Measurements from ENCODE around the gene ZNF608. TPM values are rescaled to one million over a fixed set of nuclear protein-coding genes. Genes with fewer than 3 reads are reported as not detected.

Gene ZNF608
- total and polyA plus RNA-seq, 4 donors, result 1.4 to 7.6 (median 3.2) TPM

GRCh38 chr5:124701016-124701415 lies 45.4 kb downstream of the ZNF608 start:
- H3K9ac ChIP-seq (ENCODE audit: low read depth in 1 of 2, low read length in 2 of 2), result no peak overlapping the region
- no peaks in the 10 kb centered on the region for H3K27me3 ChIP-seq (ENCODE audit: control insufficient read depth in 4 of 4, insufficient read depth in 4 of 4, low read length in 3 of 4)
- no peak overlapping the region for H3K4me3 ChIP-seq (ENCODE audit: low read depth in 1 of 3, low read length in 3 of 3)
- peaks cover 0 to 2% (median 0%) of the 10 kb centered on the region in 4 donors for H3K36me3 ChIP-seq (ENCODE audit: control insufficient read depth in 4 of 4, insufficient read depth in 3 of 4, low read depth in 1 of 4, low read length in 3 of 4)
- no peaks in the 10 kb centered on the region for H3K9me3 ChIP-seq (ENCODE audit: control insufficient read depth in 4 of 4, low read length in 3 of 4)
- no peak overlapping the region for H3K27ac ChIP-seq (ENCODE audit: low read depth in 1 of 2, low read length in 2 of 2)
- WGBS, result 94% methylated on average over 9 of the region's 9 CpGs
- TF ChIP-seq ZBTB33 (IDR thresholded peaks at IDR 0.05) (no peak), CTCF (IDR thresholded peaks at IDR 0.05; ENCODE audit: low read depth, low read length, missing input control) (no peak), MAX (IDR thresholded peaks at IDR 0.05) (no peak), FOXA1 (IDR thresholded peaks at IDR 0.05) (no peak), SP1 (IDR thresholded peaks at IDR 0.05) (no peak), NR2F2 (IDR thresholded peaks at IDR 0.05) (no peak), RAD21 (IDR thresholded peaks at IDR 0.05) (no peak), TAF1 (conservative IDR thresholded peaks at IDR 0.05) (no peak), HNF4A (conservative IDR thresholded peaks at IDR 0.05) (no peak)
- H3K4me1 ChIP-seq (ENCODE audit: control insufficient read depth in 4 of 4, insufficient read depth in 4 of 4, low read length in 3 of 4), result peaks cover 0 to 2% (median 0%) of the 10 kb centered on the region in 4 donors
- DNase-seq (ENCODE audit: low spot score), result no peak

- Histone ChIP-seq H3K27ac (ENCODE audit: low read depth in 1 of 2, low read length in 2 of 2) (no peak overlapping the region), H3K9me3 (ENCODE audit: control insufficient read depth in 4 of 4, low read length in 3 of 4) (no peaks in the 10 kb centered on the region), H3K36me3 (ENCODE audit: control insufficient read depth in 4 of 4, insufficient read depth in 3 of 4, low read depth in 1 of 4, low read length in 3 of 4) (peaks cover 0 to 2% (median 0%) of the 10 kb centered on the region in 4 donors), H3K4me1 (ENCODE audit: control insufficient read depth in 4 of 4, insufficient read depth in 4 of 4, low read length in 3 of 4) (peaks cover 0 to 2% (median 0%) of the 10 kb centered on the region in 4 donors), H3K4me3 (ENCODE audit: low read depth in 1 of 3, low read length in 3 of 3) (no peak overlapping the region), H3K27me3 (ENCODE audit: control insufficient read depth in 4 of 4, insufficient read depth in 4 of 4, low read length in 3 of 4) (no peaks in the 10 kb centered on the region), H3K9ac (ENCODE audit: low read depth in 1 of 2, low read length in 2 of 2) (no peak overlapping the region)
- 97% methylated on average over 3 of the region's 3 CpGs for WGBS
- no peak for TF ChIP-seq HNF4G (IDR thresholded peaks at IDR 0.05)
- TF ChIP-seq JUND (IDR thresholded peaks at IDR 0.05), result no peak
- TF ChIP-seq YY1 (IDR thresholded peaks at IDR 0.05), result no peak
- no peak for TF ChIP-seq ZBTB33 (IDR thresholded peaks at IDR 0.05)
- TF ChIP-seq HNF4A (conservative IDR thresholded peaks at IDR 0.05), result no peak
- DNase-seq (ENCODE audit: low spot score), result no peak
Observed at GRCh38 chr5:124700333-124700732, 46.1 kb downstream of the ZNF608 start.

GRCh38 chr5:124698770-124699169 lies 47.7 kb downstream of the ZNF608 start:
- peaks cover 0 to 2% (median 0%) of the 10 kb centered on the region in 4 donors for H3K4me1 ChIP-seq (ENCODE audit: control insufficient read depth in 4 of 4, insufficient read depth in 4 of 4, low read length in 3 of 4)

More at GRCh38 chr5:124698770-124699169, 47.7 kb downstream of the ZNF608 start:
- H3K4me3 ChIP-seq (ENCODE audit: low read depth in 1 of 3, low read length in 3 of 3), result no peak overlapping the region
- peak overlapping the region; percentile 6 to 10 for H3K27ac ChIP-seq (ENCODE audit: low read depth in 1 of 2, low read length in 2 of 2)
- H3K9ac ChIP-seq (ENCODE audit: low read depth in 1 of 2, low read length in 2 of 2), result no peak overlapping the region
- TF ChIP-seq NR2F2 (IDR thresholded peaks at IDR 0.05), result peak; percentile 33
- no peak for TF ChIP-seq GABPA (IDR thresholded peaks at IDR 0.05 in 1 of 2, conservative IDR thresholded peaks at IDR 0.05 in 1 of 2)
- TF ChIP-seq HNF4G (IDR thresholded peaks at IDR 0.05), result no peak
- TF ChIP-seq TAF1 (conservative IDR thresholded peaks at IDR 0.05), result no peak
- TF ChIP-seq FOXA2 (IDR thresholded peaks at IDR 0.05), result no peak
- TF ChIP-seq REST (IDR thresholded peaks at IDR 0.05), result no peak
- TF ChIP-seq JUND (IDR thresholded peaks at IDR 0.05), result no peak
- H3K27me3 ChIP-seq (ENCODE audit: control insufficient read depth in 4 of 4, insufficient read depth in 4 of 4, low read length in 3 of 4), result no peaks in the 10 kb centered on the region
- no peaks in the 10 kb centered on the region for H3K9me3 ChIP-seq (ENCODE audit: control insufficient read depth in 4 of 4, low read length in 3 of 4)
- 90% methylated on average over 1 of the region's 1 CpG for WGBS
- H3K36me3 ChIP-seq (ENCODE audit: control insufficient read depth in 4 of 4, insufficient read depth in 3 of 4, low read depth in 1 of 4, low read length in 3 of 4), result peaks cover 0 to 2% (median 0%) of the 10 kb centered on the region in 4 donors
- DNase-seq (ENCODE audit: low spot score), result no peak

Measured in liver (tissue), 9 donors.